HG02970 (cell line): ENCODE measurements around the gene LDLRAD4.

Experiments
- ATAC-seq: cut with Tn5 transposase; IDR thresholded peaks from one replicate; pipeline ENCODE4 v1.9.1; 2021; ENCODE audit warnings: mild to moderate bottlenecking, moderate library complexity, moderate number of reproducible peaks; ENCODE audit not compliant: unreplicated experiment, low FRiP score

The LDLRAD4 gene

DNA sequence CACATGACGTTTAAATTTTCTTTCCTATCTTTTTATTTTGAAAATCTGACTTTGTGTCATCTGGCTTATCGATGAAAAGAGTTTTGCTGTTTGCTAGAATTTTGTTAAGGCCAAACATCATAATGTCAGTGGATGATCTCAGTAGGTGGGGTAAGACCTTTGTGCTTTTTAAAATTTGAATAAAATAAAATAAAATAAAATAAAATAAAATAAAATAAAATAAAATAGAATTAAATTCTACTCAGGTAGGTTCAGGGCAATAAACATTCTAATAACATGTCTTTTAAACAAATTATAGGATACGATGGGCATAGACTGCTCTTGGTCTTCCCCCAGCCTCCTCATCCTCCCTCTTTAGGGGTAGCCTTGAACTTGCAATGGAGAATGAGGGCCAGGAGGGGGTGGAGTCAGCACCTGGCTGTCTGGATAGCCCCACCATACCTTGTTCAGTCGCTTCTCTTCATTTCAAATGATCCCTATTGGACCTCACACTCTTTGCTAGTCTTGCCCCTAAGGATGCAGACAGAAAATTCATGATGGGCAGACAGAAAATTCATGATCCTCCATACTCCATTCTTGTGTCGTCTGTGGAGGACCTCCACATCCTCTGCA, 8.1 kb downstream of the LDLRAD4 start:
- ATAC-seq: no peak

DNA sequence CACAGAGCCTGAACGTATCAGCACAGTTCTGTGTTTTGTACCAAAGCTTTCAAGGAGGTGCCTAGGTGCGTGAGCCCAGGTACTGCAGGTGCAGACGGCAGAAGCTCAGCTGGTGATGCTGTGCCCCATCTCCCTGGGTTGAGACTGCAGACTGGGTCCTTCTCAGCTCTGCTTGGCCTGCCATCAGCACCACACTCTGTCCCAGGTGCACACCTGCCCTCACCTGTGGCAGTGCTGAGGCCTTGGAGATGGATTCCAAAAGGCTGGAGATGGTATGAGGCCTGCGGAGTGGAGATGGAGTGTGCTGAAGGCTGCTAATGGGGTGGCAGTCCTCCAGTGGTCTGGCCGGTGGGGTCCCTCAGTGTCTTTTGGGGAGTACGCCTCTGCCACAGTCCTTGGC, 9.3 kb downstream of the LDLRAD4 start:
- ATAC-seq: no peak

GRCh38 chr18:13229001-13229671, 10.6 kb downstream of the LDLRAD4 start:
- no peak for ATAC-seq

DNA sequence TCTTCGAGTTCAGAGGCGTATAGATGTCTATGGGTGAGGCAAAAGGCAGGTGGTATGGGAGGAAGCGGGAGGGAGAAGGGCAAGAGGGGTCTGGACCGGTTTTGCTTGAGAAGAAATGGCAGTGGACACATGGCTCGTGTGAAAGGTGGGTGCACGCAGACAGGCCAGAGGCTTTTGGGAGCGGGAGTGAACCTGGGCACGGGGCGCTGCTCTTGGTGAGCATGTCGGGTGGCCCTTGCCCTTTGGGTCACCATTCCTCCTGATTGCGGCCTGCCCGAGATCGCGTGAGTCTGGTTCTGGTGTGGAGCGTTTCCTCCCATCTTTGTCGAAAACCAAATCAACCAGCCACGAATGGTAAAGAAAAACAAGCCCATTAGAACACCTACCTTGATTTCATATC, 12.6 kb downstream of the LDLRAD4 start:
- ATAC-seq: no peak

GRCh38 chr18:13232086-13232917, 13.7 kb downstream of the LDLRAD4 start:
- ATAC-seq: no peak

DNA sequence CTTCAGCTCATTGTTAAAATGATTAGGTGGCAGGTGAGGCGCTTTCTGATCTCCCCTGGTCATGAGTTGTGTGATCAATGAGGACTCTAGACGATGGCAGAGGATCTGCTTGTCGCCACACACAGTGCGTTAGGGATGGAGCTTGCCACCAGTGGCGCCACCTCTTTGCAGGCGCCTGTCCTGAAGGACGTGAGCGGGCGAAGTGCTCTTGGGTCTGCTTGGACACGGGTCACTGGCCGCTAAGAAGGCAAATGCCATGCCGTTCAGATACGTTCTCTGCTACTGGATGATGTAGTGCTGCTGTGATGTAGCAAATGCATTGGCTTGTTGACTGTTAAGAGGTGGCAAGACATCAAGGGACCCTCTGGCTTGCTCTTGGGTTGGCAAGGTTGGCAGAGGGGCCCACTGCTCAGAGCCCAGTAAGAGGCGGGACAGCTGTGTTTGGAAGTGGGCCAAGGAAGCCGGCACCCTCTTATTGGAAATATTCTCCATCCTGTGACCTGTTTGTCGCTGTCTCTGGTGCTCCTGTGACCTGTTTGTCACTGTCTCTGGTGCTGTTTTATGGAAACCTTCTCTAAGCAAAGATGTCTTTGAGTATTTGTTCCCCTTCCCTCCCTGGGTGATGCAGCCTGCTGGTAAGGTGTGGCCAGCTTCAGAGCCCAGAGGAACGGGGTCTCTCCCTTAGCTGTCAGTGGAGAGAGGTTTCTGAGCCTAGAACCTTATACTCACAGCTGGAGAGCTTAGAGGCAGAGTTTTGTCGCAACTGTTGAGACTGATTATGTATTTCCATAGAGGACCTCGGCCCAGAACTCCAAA, 14.6 kb downstream of the LDLRAD4 start:
- no peak for ATAC-seq

GRCh38 chr18:13233787-13234783, 15.5 kb downstream of the LDLRAD4 start:
- ATAC-seq: no peak

DNA sequence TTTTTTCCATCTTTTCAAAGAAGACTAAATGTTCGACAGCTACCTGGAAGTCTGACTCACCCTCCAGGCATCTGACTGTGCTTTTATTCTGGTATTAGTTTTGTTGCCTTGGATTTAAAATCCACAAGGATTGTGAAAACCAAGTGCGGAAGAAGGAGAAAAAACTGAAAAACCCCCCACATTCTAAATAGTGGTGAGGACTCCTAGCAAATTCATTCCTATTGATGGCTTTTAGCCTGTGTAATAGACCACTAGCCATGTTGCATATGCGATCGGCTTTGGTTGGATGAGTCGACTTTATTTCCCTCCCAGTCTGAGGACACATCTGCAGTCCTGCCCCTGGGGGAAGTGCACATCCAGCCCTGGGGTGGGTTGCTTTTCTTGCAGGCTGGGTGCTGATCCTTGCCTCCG, 16.9 kb downstream of the LDLRAD4 start:
- ATAC-seq: no peak

GRCh38 chr18:13235981-13236380, 17.4 kb downstream of the LDLRAD4 start:
- ATAC-seq: no peak

DNA sequence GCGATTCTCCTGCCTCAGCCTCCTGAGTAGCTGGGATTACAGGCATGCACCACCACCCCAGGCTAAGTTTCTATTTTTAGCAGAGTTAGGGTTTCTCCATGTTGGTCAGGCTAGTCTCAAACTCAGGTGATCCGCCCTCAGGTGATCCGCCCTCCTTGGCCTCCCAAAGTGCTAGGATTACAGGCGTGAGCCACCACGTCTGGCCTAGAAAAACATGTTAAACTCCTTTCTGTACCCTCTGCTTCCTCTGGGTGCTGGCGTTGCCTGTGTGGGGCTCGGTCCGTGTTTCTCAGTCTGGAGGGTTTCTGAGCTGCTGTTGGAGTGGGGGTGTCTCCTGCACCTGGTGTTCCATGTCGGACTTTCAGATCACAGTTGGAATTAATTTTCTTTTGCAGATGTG, 17.9 kb downstream of the LDLRAD4 start:
- no peak for ATAC-seq

DNA sequence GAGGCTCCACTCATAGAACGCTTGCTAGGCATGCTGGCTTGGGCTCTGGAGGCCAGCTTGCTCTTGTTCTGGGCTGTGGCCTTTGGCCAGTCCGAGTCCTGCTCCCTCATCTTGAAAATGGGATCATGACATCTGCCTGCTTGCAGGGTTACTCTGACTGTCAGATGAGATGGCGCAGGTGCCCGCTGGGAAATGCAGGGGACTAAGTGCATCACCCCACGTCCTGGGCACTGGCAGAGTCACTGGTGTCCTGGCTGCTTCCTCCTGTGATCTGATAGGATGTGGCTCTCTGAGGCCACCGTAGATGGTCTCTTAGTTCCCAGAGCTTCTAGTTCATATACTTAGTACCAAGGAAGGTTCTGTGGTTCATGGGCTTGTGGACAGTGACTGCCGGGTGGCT, 18.5 kb downstream of the LDLRAD4 start:
- ATAC-seq: no peak

DNA sequence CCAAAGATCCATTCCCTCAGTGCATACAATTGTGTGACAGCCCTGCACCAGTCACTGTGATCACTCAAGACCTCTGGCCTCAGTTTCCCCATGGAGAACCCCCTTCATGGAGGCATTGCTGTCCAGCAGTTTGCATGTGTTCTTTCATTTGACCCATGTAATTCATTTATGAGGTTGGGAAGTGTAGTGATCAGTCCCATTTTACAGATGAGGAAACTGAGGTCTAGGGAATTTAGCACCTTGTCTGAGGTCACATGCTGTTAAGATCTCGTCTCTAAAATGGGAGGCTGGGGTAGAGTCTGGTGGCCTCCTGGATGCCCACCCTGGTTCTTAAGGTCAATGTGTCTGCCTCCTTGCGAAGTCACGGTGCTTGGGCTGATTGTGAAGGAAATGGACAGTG, 19.1 kb downstream of the LDLRAD4 start:
- no peak for ATAC-seq

- no peak for ATAC-seq
Observed at GRCh38 chr18:13239171-13239956, 20.8 kb downstream of the LDLRAD4 start.

GRCh38 chr18:13240060-13240725, 21.6 kb downstream of the LDLRAD4 start:
- ATAC-seq: no peak

- ATAC-seq: no peak
Observed at GRCh38 chr18:13241083-13241892, 22.7 kb downstream of the LDLRAD4 start.

DNA sequence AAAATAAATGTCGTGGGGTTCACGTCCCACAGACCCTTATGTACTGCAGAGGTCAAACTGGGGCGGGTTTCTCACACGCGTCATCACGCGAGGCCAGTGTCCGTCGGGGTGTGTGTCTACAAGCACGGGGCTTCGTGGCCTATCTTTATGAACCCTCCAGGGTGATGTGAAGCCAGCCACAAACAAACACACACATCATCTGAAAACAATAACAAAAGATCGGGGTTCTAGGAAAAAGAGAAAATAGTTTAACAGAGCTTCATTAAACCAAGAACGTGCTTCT, 23.3 kb downstream of the LDLRAD4 start:
- no peak for ATAC-seq

DNA sequence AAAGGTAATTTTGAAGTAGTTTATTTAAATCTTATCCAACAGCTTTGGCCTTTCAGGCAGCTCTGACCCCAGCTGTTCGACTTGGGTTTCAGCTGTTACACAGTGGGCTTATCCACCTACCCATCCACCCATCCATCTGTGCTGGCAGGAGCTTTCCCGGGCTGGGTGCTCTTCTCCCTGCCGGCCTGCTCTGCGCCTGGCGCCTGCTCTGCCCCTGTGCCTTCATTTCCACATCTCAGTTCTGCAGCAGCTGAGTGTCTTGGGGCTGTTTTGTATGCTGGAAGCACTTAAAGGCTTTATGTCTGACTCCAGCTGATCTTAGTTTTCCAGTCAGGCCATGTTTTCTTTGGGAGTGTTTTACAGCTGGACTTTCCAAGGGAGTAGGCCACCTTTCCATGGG, 24.2 kb downstream of the LDLRAD4 start:
- no peak for ATAC-seq

DNA sequence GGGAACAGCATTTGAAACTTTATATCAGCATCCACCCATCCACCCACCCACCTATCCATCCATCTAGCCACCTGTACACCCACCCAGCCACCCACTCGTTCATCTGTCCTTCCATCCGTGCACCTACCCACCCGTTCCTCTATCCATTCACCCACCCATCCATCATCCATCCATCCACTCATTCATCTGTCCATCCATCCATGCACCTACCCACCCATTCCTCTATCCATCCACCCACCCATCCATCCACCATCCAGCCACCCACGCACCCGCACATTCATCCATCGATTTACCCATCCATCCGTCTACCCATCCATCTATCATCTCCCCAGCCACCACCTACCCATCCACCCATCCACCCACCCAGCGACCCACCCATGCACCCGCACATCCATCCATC, 24.8 kb downstream of the LDLRAD4 start:
- ATAC-seq: no peak
